ENCODE measurements around the gene NDUFS4. TPM values are rescaled to one million over a fixed set of nuclear protein-coding genes. Genes with fewer than 3 reads are reported as not detected.
"Not testable (repeated sequence)": the region's sequence is repeated elsewhere in the genome, so short reads cannot be mapped to it uniquely, and the experiment has no call there.

Gene NDUFS4
- total RNA-seq, 1 donor from 2014 or later, result 117 TPM

DNA sequence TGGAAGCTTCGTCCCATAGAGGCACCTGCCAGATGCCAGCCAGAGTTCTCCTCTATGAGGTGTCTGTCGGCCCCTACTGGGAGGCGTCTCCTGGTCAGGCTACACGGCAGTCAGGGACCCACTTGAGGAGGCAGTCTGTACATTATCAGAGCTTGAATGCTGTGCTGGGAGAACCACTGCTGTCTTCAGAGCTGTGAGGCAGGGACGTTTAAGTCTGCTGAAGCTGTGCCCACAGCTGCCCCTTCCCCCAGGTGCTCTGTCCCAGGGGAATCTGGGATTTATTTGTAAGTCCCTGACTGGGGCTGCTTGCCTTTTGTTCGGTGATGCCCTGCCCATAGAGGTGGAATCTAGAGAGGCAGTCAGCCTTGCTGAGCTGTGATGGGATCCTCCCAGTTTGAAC, 70.8 kb downstream of the NDUFS4 start:
- intact Hi-C loops (cut with DNase I), result no loop called here
- DNase-seq (ENCODE audit: low spot score), result no peak

DNA sequence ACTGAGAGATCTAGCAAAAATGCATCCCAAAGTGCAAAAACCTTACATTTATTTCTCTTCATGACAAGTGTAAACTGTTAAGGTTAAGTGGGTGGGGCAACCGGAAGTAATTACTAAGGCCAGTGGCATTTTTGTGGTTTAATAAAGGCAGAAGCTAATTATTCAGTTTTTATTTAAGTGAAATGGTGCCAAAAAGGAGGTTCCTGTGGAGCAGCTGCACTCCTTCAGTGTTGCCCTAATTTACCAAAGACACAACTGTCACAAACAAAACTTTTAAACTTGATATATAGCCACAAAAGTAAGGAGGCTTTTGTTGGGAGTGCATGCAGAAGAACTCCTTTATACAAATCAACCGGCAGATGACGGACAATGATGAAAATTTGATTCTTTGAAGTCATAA, 81.6 kb downstream of the NDUFS4 start:
- no peak for DNase-seq (ENCODE audit: low spot score)
- intact Hi-C loops (cut with DNase I), result no loop called here

DNA sequence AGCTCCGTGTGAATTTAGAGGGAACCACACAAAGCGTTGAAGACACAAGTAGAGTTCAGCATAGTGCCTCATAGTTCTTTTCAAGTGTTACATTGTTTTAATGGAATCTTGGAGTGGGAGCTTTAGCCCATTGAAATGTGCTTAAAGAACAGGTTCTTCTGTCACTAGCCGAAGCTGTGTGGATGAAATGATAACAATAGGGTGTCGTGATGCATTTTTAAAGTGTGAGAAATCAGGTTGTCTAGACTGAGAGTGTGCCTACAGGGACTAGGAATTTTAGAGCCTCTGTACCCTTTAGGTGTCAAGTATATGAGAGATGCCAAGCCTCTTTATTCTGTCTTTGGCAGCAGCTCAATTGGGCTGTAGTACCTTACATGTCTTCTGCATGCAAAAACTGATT, 83.0 kb downstream of the NDUFS4 start:
- no peak for DNase-seq (ENCODE audit: low spot score)

DNA sequence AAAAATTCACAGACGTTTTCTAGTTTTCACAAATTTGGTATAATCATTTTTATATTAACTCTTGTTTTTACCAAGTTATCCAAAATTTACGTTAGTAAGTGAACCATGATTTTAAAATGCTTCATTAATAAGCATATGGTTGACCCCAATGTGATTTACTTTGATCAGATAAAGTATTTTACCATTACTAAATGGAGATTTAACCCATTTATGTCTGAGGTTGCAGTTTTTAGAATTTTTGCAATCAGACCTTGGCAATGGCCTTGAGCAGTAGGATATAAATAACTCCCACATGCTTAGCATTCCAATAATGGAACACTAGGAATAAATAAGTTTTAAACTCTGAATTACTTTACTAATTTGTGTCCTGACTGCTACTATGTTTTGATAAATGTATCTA, 84.6 kb downstream of the NDUFS4 start:
- intact Hi-C loops (cut with DNase I), result no loop called here
- no peak for DNase-seq (ENCODE audit: low spot score)

More for the DNA sequence above, 83.0 kb downstream of the NDUFS4 start:
- intact Hi-C loops (cut with DNase I), result no loop called here

- intact Hi-C loops (cut with DNase I), result no loop called here
- no peak for DNase-seq (ENCODE audit: low spot score)
Observed at GRCh38 chr5:53649352-53649751, 88.9 kb downstream of the NDUFS4 start.

DNA sequence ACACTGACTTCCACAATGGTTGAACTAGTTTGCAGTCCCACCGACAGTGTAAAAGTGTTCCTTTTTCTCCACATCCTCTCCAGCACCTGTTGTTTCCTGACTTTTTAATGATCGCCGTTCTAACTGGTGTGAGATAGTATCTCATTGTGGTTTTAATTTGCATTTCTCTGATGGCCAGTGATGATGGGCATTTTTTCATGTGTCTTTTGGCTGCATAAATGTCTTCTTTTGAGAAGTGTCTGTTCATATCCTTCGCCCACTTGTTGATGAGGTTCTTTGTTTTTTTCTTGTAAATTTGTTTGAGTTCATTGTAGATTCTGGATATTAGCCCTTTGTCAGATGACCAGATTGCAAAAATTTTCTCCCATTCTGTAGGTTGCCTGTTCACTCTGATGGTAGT, 100.1 kb downstream of the NDUFS4 start:
- DNase-seq (ENCODE audit: low spot score); intact Hi-C loops (cut with DNase I): not testable (repeated sequence)

DNA sequence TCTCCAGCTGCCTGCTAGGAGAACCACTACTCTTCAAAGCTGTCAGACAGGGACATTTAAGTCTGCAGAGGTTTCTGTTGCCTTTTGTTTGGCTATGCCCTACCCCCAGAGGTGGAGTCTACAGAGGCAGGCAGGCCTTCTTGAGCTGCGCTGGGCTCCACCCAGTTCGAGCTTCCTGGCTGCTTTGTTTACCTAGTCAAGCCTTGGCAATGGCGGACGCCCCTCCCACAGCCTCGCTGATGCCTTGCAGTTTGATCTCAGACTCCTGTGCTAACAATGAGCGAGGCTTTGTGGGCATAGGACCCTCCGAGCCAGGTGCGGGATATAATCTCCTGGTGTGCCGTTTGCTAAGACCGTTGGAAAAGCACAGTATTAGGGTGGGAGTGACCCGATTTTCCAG, 104.9 kb downstream of the NDUFS4 start:
- intact Hi-C loops (cut with DNase I); DNase-seq (ENCODE audit: low spot score): not testable (repeated sequence)

- intact Hi-C loops (cut with DNase I), result no loop called here
- DNase-seq (ENCODE audit: low spot score), result no peak
Observed at GRCh38 chr5:53667621-53668020, 107.2 kb downstream of the NDUFS4 start.

DNA sequence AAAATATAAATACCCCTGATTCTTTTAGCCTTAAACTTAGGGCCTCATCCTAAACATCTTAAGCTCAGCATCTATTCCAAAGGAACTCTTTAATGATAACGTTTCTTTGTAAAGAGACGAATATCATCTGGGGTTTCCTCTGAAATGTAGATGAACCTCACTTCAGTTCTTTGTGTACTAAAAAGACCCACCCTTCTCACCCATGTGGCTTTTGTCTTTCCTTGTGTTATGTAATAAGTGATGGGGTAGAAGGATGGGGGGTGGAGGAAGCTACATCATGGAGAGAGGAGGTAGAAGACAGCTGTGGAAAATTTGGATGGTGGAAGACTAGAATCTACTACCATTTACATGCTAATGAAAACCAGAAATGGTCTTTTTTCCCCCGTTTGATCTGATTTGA, 111.0 kb downstream of the NDUFS4 start:
- intact Hi-C loops (cut with DNase I), result no loop called here

GRCh38 chr5:53674121-53674520, 113.7 kb downstream of the NDUFS4 start:
- intact Hi-C loops (cut with DNase I), result no loop called here
- DNase-seq (ENCODE audit: low spot score), result no peak

More for the DNA sequence above, 111.0 kb downstream of the NDUFS4 start:
- DNase-seq (ENCODE audit: low spot score), result no peak

- intact Hi-C loops (cut with DNase I), result no loop called here
- no peak for DNase-seq (ENCODE audit: low spot score)
Observed at GRCh38 chr5:53677632-53678031, 117.2 kb downstream of the NDUFS4 start.

- intact Hi-C loops (cut with DNase I), result no loop called here
- no peak for DNase-seq (ENCODE audit: low spot score)
Observed at GRCh38 chr5:53678981-53679660, 118.7 kb downstream of the NDUFS4 start.

DNA sequence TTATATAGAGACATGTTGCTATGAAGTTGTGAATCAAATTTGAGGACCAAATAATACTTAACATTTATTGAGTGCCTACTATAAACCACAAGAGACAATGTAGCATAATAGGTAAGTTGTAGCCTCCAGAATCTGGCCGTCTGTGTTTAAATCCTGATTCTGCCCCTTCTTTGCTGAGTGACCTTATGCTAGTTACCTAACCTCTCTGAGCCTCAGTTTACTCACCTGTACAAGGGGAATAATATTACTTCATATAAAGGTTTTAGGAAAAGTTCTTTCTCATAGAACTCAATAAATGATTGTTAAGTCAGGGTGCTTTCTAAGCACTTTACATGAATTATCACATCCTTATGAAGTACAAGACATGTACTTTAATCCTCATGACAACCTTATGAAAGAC, 120.6 kb downstream of the NDUFS4 start:
- no peak for DNase-seq (ENCODE audit: low spot score)
- intact Hi-C loops (cut with DNase I), result no loop called here

DNA sequence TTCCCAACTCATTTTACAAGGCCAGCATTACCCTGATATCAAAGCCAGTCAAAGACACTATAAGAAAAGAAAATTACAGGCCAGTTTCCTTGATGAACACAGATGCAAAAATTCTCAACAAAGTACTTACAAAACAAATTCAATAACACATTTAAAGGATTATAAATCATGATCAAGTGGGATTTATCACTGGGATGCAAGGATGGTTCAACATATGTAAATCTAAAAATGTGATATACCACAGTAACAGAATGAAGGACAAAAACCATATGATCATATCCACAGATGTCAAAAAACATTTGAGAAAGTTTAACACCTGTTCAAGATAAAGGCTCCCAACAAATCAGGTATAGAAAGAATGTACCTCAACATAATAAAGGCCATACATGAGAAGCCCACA, 130.6 kb downstream of the NDUFS4 start:
- no peak for DNase-seq (ENCODE audit: low spot score)
- intact Hi-C loops (cut with DNase I), result no loop called here

GRCh38 chr5:53694520-53695022, 134.1 kb downstream of the NDUFS4 start:
- intact Hi-C loops (cut with DNase I), result no loop called here
- no peak for DNase-seq (ENCODE audit: low spot score)

- DNase-seq (ENCODE audit: low spot score); intact Hi-C loops (cut with DNase I): not testable (repeated sequence)
Observed at GRCh38 chr5:53710405-53710804, 150.0 kb downstream of the NDUFS4 start.

DNA sequence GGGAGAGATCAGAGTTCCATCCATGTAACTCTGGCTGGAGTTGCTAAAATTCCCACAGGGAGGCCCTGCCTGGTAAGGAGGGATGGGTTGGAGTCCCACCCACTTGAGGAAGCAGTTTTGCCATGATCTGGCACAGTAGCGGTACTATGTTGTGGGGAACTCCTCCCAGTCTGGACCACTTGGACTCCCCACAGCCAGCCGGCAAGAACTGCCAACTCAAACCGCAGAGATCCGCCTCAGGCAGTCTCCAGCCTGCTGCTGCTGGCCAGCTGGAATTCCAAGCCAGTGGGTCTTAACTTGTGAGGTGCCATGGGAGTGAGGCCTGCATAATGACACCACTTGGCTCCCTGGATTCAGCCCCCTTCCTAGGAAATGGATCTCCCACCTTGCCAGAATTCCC, 151.9 kb downstream of the NDUFS4 start:
- intact Hi-C loops (cut with DNase I), result no loop called here
- no peak for DNase-seq (ENCODE audit: low spot score)

DNA sequence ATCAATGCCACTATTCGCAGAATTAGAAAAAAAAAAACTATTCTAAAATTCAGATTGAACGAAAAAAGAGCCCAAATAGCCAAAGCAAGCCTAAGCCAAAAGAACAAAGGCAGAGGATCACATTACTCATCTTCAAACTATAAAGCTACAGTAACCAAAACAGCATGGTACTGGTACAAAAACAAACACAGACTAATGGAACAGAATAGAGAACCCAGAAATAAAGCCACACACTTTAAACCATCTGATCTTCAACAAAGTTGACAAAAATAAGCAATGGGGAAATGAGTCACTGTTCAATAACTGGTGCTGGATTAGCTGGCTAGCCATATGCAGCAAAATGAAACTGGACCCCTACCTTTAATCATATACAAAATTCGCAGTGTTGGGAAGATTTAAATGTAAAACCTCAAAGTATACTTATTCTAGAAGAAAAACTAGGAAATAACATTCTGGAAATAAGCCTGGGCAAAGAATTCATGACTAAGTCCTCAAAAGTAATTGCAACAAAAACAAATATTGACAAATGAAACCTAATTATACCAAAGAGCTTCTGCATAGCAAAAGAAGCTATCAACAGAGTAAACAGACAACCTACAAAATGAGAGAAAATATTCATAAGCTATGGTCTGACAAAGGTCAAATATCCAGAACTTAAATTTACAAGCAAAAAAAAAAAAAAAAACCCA, 153.7 kb downstream of the NDUFS4 start:
- no peak for DNase-seq (ENCODE audit: low spot score)
- intact Hi-C loops (cut with DNase I), result no loop called here

- intact Hi-C loops (cut with DNase I), result no loop called here
Observed at GRCh38 chr5:53714667-53715010, 154.2 kb downstream of the NDUFS4 start.

DNA sequence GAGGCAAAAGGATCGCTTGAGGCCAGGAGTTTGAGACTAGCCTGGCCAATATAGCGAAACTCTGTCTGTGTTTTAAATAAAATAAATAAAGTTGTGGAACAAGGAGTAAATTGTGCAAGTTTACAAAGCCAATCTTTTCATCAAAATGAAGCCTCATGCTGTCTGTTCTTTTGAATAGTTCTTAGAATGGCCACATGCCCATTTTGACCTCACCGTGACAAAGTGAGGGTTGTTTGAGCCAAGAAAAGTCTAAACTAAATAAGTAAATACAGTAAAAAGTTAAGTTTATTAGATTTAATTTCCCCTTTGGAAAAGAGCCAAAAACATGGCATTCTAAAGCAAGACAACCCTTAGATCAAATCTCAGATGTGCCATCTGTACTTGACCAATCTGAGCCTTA, 165.7 kb downstream of the NDUFS4 start:
- no peak for DNase-seq (ENCODE audit: low spot score)
- intact Hi-C loops (cut with DNase I), result no loop called here

More at GRCh38 chr5:53714667-53715010, 154.2 kb downstream of the NDUFS4 start:
- DNase-seq (ENCODE audit: low spot score), result no peak

DNA sequence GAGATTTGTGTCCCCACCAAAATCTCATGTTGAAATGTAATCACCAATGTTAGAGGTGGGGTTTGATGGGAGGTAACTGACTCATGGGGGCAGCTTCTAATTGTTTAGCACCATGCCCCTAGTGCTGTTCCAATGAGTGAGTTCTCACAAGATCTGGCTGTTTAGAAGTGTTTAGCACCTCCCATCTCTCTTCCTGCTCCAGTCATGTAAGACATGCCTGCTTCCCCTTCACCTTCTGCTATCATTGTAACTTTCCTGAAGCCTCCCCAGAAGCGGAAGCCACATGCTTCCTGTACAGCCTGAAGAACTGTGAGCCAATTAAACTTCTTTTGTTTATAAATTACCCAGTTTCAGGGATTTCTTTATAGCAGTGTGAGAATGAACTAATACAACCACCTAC, 170.5 kb downstream of the NDUFS4 start:
- intact Hi-C loops (cut with DNase I), result no loop called here
- DNase-seq (ENCODE audit: low spot score), result no peak
